Epidermal melanocyte (primary cell): ENCODE results near the gene TMEM255B.

Experiments used
- DNase-seq: peaks from one replicate; pipeline ENCODE4 v3.0.0; 2011; ENCODE audit warnings: low spot score; ENCODE audit not compliant: insufficient read length

The TMEM255B gene

GRCh38 chr13:113766035-113766800, 7.2 kb downstream of the TMEM255B start:
- no peak for DNase-seq

GRCh38 chr13:113767366-113767765, 8.3 kb downstream of the TMEM255B start:
- no peak for DNase-seq

GRCh38 chr13:113768018-113768905, 9.2 kb downstream of the TMEM255B start:
- DNase-seq, result no peak

- DNase-seq, result no peak
Observed at GRCh38 chr13:113769106-113769505, 10.1 kb downstream of the TMEM255B start.

GRCh38 chr13:113769881-113770280, 10.9 kb downstream of the TMEM255B start:
- DNase-seq, result no peak

- DNase-seq, result no peak
Observed at GRCh38 chr13:113770441-113770840, 11.4 kb downstream of the TMEM255B start.

- no peak for DNase-seq
Observed at GRCh38 chr13:113770937-113771336, 11.9 kb downstream of the TMEM255B start.

- DNase-seq, result no peak
Observed at GRCh38 chr13:113771709-113772331, 12.8 kb downstream of the TMEM255B start.

- DNase-seq, result no peak
Observed at GRCh38 chr13:113774177-113775107, 15.4 kb downstream of the TMEM255B start.

GRCh38 chr13:113775451-113776145, 16.6 kb downstream of the TMEM255B start:
- DNase-seq, result no peak

- DNase-seq, result no peak
Observed at GRCh38 chr13:113776231-113777125, 17.5 kb downstream of the TMEM255B start.

- no peak for DNase-seq
Observed at GRCh38 chr13:113777311-113778260, 18.6 kb downstream of the TMEM255B start.

- DNase-seq, result no peak
Observed at GRCh38 chr13:113781571-113781970, 22.5 kb downstream of the TMEM255B start.

- no peak for DNase-seq
Observed at GRCh38 chr13:113782472-113782871, 23.4 kb downstream of the TMEM255B start.

- DNase-seq, result no peak
Observed at GRCh38 chr13:113783200-113783881, 24.3 kb downstream of the TMEM255B start.

GRCh38 chr13:113783966-113784644, 25.1 kb downstream of the TMEM255B start:
- DNase-seq, result no peak

GRCh38 chr13:113784645-113785024, 25.6 kb downstream of the TMEM255B start:
- DNase-seq, result no peak
